NCI-H748 (cell line): ENCODE results near the gene TMEM187.

Experiments
- DNase-seq: peaks from one replicate; lab custom pipeline; 2025; ENCODE audit not compliant: unreplicated experiment; lab: John Stamatoyannopoulos, UW

The TMEM187 gene

DNA sequence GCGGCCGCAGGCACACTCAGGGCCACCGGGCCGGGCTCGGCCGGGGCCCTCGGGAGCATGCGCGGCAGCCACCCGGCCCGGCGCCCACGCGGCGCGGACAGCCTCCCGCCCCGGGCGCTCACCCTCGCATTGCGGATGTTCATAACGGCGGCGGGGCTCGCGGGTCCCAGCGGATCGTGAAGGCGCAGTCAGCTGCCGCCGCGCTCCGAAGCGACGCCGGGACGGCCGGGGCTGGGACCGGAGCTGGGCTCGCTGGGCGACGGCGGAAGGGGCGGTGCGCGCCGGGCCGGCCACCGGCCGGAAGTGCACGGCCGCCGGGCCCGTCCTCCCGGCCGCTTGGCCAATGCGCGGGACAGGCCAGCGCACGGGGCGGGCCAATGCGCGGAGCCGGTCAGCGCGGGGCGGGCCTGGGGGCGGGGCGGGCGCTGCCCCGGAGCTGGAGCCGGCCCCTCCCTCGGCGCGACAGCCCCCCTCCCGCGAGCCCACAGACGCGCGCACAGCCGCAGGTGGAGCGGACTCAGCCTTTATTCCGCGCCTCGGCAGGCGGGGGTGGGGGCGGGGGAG, 37.7 kb upstream of the TMEM187 start, which contains the start of gene NAA10:
Gene NAA10 (minus strand): TSS at position 276 of the 564 bp plus-strand sequence. CDS start 133 bp downstream, at position 143.
- peak; percentile 85 for DNase-seq

DNA sequence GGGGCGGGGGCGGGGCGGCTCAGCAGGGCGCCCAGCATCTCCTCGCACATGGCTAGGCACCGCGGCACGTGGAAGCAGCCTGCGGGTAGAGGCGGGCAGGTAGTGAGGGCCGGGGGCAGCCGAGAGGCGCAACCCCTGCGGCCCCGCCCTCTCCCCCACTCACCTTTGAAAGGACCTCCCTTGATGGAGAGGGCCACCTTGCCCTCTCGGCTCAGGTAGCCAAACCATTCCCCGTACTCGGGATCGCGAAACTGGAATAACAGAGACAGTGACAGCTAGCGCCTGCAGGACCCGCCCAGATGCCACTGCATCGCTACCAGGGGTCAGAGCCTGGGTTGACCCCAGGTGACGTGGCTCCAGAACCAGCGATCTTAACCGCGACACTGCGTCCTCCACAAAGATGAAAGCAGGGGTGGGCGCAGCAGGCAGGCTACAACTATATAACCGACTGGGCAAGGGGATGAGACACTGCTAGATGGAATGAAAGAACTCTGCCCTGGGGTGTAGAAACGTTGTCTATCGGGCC, 37.2 kb upstream of the TMEM187 start:
- DNase-seq, result peak; percentile 68

DNA sequence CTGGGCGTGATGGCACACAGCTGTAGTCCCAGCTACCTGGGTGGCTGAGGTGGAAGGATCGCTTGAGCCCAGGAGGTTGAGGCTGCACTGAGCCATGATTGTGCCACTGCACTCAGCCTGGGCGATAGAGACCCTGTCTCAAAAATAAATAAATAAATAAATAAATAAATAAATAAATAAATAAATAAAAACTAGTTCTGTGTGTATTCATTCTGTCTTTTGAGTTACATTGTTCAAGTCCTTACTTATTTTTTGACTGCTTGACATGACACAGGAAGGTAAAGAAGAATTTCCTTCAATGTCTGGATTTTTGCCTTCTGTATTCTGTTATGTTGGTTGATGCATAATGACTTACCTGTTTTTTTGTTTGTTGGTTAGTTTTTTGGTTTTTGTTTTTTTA, 35.5 kb upstream of the TMEM187 start:
- no peak for DNase-seq

DNA sequence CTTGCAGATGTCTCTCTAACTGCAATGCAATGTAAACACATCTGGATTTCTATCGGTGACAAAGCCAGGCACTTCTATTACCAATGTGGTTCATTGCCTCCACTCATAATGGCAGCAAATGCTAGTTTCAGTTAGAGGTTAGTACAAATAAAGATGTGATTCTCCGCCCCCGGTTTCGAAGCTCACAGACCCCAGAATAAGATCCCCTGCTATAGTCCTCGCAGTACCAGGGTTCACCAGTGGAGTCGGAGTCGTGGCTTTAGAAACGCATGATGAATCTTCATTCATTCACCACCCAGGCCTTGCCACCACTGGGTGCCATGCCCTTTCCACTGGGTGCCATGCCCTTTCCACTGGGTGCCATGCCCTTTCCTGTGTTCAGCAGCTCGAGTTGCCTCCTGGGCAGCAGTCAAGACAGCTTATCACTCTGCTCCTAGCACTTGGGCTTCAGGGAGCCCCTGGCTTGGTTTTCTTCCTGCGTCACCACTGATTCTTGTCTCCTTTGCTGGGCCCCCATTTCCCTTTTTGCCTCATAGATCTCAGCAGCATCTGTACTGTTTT, 34.2 kb upstream of the TMEM187 start:
- DNase-seq, result no peak

DNA sequence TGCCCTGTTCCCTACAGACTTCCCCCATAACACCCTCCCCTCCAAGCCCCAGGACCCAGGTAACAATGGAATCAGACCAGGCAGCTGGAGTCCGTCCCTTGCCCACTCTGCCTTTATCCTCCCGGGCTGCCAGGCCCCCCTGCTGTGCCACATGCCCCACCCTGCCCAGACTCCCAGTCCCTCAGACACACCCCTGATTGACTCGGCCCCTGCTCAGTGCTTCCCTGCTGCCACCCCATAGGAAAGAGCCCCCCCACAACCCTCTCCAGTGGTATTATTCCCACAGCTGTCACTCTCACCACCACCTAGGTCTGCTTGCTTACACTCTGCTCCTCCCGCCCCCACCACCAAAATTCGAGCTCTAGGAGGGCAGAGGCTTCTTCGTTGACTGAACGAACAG, 33.0 kb upstream of the TMEM187 start:
- no peak for DNase-seq

DNA sequence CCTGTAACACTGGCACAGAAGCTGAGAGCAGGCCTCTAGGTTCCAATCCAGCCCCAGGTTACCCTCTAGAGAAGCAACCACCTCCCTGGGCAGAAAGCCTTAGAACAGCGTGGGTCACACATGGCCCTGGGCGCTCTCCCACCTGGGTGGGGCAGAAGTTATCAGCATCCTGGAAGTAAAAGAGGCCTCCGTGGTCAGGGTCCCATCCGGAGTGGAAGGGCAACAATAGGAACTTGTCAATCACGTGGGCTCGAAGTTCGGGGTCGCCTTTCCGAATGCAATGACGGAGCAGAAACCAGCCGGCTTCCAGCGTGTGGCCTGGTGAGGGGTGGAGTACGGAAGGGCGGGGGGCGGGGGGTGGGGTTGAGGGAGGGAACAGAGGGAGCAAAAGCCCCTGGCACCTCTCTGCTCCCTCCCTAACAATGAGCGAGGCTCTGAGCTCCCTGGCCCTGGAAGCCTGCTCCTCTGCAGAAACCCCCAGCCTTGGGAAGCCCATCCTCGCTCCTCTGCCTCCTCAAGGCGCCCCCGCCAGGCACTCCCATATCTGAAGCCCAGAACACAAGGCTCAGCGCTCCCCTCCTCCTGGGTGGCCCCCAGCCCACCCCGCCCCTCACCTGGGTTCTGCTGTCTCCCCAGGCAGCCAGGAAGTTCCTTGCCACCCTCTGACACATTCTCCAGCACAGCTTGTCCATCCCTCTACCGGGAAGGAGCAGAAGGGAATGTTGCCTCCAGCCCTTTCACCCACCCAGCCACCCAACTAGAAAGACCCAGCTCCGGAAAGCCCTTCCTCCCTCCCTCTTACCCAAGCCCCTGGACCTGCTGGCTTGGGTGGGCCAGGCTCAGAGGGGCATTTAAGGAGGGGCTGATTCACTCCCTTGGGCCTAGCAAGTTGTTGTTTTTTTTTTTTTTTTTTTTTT, 31.0 kb upstream of the TMEM187 start:
- DNase-seq, result no peak

DNA sequence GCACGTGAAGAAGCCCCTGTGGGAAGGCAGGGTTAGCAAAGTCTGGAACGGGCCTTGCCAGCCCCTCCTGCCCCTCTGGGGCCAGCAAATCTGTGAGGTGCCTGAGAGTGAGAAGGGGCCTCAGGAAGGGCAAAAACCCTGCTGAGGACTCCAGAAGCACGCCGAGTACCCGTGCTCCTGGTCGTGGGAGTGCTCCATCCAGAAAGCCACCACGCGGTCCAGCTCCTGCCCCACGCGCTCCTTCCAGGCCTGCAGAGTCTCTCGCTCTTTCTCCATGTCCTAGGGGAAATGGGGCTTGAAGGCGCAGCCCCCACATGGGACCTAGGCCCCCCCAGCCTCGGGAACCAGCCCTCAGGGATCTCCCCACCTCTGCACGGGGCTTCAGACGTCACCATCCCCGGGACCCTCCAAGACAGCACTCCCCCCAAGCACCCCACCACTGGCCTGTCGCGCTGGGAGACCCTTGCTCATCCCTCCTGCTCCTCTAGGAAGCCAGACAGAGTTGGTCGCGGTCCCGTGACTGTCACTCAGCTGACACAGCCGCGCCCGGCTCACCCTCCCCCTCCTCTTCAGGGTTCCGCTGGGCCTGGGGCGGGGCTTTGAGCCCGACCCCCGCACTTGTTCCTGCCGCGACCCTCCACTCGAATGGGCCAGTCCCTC, 28.3 kb upstream of the TMEM187 start, which contains the start of gene RENBP:
Gene RENBP (minus strand): TSS at position 504 of the 660 bp plus-strand sequence. CDS start 33 bp downstream, at position 471.
- peak; percentile 17 for DNase-seq

DNA sequence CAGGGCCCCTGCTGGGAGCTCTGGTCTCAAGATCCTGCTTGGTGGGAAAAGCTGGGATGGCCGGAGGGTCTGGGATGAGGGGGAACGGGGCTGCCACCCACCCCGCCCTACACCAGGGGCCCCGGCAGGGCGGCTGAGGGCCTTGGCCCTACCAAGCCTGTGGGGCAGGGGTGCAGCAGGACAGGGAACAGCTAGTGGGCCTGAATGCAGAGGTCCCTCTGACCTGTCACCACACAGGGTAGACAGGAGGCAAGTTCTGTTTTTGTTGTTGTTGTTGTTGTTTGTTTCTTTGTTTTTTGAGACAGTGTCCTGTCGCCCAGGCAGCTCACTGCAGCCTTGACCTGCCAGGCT, 27.8 kb upstream of the TMEM187 start:
- DNase-seq, result no peak

DNA sequence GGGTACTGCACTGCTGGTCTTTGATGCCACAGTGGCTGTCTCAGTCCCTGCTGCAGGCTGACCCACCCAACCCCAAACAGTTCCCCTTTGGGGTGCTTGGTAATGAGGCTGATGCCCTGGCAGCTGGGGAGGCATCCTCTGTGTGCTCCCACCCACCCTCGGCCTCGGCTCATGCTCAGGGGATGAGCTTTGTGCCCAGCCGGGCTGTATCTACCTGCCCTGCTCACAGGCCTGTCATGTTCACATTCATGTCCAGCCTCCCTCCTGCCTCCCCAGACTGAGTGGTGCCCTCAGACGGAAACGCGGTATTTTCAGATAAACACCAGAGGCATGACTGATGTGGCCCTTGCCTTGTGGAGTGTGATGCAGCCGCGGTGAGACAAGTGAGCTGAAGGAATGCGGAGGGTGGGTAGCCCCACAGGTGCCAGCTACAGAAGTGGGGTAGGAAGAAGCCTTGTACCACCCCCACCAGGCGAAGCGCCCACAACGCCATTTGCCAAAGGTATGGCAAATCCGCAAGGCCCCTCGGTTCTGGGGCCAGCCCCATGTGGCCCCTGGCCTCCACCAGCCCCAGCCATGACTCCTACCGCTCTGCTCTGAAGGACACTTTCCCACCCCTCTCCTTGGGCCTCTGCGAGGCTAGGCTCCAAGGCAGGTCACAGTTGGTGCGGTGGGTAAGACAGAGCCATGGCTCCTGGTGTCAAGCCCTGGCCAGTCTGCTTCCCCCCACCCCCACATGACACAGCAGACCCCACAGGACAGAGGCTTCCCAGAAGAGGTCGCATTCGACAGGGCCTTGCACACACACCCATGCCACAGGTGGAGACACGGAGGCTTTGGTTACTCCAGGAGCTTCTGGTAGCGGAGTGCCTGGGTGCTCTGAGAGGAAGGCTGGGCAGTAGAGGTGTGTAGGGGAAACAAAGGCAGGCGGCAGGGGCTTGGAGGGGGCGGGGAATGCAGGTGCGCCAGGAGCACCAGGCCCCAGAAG, 26.3 kb upstream of the TMEM187 start:
- DNase-seq, result no peak

DNA sequence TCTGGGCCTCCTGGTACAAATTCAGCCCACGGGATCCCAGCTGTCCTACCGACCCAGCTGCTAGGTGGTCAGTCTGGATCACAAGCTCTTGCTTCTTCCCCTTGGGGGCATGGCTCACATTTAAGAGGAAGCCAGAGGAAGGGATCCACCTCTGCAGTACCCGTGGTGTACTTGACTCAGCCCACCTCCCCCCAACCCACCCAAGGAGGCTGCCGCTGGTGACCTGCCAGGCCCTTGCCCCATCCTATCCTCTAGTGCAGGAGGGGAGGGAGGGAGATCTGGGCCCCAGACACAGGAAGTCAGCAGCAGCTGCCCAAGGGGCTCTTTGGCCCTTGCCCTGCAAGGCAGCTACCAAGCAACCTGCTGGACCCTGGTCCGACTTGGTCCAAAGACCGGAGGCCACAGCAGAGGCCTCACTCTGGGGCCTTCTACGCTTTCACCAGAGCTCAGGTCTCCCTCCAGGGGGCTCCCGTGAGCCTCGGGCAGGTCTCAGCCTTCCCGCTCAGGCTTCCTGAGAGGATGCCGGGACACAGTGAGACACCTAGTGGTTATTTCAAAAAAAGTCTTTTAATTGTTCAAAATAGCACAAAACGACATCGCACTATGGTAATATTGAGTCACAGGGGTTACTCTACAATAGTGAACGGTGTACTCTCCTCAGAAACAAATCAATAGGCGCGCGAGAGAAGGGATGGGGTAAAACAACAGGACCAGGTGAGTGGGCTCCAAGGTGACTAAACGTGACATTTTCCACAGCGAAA, 25.4 kb upstream of the TMEM187 start:
- peak; percentile 80 for DNase-seq

DNA sequence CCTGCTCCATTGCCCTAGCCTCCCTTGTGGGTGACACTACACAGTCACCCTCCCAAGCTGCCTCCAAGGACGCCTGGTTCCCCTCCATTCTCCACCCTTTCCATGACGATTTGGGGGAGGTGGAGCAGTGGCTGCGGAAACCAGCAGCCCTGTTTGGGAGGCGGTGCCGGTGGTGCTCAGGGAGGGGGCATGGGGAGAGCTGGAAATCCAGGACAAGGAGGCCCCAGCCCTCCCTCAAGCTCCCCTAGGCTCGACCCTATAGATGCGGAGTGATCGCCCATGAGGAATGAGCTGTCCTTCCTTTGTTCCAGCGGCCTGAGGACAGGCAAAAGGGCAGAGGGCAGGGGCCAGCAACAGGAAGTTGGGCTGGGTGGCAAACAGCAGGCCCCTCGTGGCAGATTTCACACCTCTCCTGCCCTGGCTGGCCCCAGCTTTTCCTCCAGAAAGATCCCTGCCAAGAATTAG, 24.5 kb upstream of the TMEM187 start:
- no peak for DNase-seq

DNA sequence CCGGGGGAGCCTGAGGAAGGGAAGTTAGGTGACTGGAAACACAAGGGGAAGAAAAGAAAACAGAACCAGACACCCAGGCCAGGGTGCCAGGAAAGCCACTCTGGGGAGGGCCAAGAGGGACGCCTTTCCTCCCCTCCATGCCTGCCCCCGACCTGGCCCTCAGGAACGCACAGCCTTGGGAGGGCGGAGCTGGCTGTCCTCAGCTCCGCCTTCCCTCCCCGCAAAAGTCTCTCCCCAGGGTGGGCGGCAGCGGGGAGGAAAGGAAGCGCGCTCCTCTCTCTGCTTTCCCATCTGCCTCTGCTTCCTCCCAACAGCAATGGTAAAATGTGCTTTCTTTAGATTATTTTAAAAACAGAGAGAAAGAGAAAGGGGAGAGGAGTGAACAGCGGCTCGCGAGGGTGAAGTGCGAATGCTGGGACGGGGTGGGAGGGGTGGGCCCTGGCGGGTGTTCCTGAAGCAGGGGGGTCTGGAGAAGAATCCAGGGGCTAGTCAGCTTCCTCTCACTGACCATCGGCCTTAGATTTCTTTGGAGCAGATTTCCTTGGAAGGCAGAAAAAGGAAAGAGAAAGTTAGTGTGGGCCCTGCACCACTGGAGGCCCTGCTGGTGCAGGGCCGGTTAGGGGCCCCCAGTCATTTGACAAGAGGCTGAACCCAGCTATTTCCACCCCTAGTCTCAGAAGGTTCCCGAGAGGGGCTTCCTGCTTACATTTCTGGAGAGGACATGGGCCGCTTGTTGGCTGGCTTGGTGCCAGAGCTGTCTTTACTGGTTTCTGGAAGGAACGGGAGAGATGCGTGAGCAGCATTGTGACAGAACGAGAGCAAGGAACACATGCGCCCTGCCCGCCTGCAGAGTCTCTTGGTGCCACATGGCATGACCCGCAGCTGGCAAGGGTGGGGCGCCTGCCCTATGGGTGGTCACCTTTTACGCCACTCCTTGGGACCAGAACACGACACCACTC, 23.4 kb upstream of the TMEM187 start:
- DNase-seq, result no peak

DNA sequence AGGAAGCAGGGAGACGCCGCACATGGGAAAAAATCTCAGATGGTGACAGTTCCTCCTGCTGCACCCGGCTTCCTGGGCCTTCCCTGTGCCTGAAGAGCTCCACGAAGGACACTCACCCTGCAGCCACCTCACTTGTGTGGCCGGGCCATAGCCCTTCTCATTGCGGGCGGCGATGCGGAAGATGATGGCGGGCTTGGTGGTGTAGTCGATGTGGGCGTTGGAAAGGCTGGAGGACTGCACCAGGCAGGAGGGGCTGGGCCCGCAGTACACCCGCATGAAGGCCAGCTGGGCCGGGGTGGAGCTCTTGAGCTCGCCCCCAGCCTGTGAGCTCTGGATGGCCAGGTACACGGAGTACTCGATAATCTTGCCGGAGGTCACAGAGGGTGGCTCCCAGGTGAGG, 22.4 kb upstream of the TMEM187 start:
- no peak for DNase-seq

DNA sequence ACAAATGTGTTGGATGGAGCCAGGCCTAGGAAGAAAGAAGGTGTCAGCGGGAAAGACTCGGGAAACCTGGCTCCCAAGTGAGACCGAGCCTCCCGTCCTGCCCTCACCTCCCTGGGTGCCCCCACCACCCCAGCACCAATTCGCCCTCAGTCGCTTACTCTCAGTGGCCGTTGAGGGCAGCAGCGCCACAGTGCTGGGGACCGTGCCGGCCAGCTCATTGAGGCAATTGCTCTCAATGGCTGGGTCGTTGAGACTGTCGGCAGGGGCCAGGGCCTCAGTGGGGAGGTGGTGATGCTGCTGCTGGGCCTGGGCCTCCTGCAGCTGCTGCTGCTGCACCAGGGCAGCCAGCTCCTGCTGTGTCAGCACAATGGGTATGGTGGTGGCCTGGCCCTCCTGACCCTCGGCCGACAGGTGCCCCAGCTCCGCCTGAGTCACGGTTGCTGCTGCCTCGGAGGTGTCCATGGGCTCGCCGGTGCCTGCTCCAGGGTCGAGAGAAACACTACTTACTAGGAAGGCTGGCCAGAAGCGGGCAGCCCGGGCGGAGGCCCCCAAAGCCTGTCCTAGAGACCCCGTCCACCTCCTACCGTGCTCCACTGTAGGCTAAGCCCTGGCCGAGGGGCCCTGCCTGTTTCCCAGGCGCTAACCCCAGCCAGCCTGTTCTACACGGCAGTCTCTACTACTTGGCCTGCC, 20.7 kb upstream of the TMEM187 start:
- DNase-seq, result no peak

DNA sequence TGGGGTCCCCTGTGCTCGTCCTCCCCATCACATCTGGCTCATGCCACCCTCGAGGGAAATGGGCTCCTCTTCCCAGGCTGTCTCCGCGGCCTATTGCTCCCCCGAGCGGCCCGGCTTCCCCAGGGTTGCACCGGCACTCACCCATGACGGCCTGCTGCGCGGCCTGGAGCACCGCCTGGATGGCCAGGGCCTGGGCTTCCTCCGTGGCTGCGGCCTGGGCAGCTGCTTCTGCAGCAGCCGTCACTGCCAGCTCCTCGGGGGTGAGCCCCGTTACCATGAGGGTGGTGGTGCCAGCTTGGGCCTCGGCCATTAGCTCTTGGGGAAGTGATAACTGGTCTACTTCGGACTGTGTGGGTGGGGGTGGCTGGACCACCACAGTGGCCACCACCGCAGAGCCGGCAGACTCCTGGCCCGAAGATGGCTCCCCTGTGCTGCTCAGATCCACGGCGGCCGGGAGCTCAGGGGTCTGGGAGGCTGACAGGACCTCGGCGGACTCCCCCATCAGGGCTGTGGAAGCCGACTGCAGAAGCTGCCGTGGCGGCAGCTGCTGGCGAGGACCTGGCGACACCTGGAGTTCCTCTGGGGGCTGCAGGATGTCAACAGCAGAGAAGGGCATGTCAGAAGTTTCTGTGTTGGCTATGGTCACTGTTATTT, 20.1 kb upstream of the TMEM187 start:
- no peak for DNase-seq

DNA sequence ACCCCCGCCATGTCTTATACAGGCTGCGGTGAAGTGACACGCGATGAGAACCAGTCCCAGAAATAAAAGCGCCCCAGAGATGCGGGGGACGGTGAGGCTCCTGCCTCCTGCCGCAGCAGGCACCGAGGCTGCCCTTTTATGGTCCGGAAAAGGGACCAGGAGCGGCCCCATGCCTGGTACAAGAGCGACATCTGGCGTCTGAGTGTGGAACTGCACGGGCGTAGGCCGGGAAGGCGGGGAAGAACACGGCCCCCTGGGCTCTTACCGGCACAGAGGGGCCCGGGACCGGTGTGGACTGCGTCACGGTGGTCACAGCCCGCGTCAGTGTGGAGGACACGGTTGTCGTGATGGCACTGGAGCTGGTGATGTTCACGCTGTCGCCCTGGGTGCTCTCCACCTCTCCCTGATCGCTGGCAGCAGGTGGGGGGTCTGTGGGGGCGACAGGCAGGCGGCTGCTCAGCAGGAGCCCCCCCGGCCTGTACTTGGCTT, 19.2 kb upstream of the TMEM187 start:
- peak; percentile 48 for DNase-seq
